K562 (cell line): ENCODE measurements around the gene GPR32. TPM values are rescaled to one million over a fixed set of nuclear protein-coding genes. Genes with fewer than 3 reads are reported as not detected.
A peak's percentile ranks its signal among the peaks of the same experiment; 100 is the strongest.

ENCODE experiments used
- ATAC-seq: fragments of 200-7000 bp; cut with Tn5 transposase; 3 replicates; pipeline ENCODE4 v1.9.1; 2020; ENCODE audit warnings: moderate library complexity
- BruUV-seq: library from RNA; stranded (reverse); fragments of 400-500 nt; replicated peaks from 2 replicates; lab custom pipeline; 2021; lab: Mats Ljungman, UMichigan
- CTCF ChIA-PET: fragments of 300-600 bp; formaldehyde crosslinking; extraction: SDS; loops from one replicate; lab custom pipeline; 2021; ENCODE audit warnings: low intra/inter-chr PET ratio; lab: Yijun Ruan, JAX
- POLR2A ChIA-PET: fragments of 300-600, 350-650 bp; sonication (Branson Sonifier 250); formaldehyde crosslinking; extraction: SDS; loops from one replicate; lab custom pipeline; 2021; ENCODE audit warnings: antibody characterized with exemption, inconsistent platforms; lab: Yijun Ruan, JAX
- DNase-seq, 4 experiments: peaks; one replicate each; pipeline versions ENCODE4 v3.0.0 to v3.0.0-alpha.2; 2011 to 2018; ENCODE audit warnings: low spot score in 3 of 4, mixed read lengths in 3 of 4; ENCODE audit errors: extremely low read depth in 1 of 4
- FAIRE-seq: peaks from 2 replicates; lab custom pipeline; 2011; peaks lifted over from hg19 to GRCh38; lab: Jason Lieb, UNC
- H2AFZ ChIP-seq: 2 replicates; pipeline ENCODE4 v1.6.0; 2011; ENCODE audit warnings: low read depth, low read length, control low read depth, inconsistent platforms
- H3K27ac ChIP-seq: fragments of 200-600 bp; 3 replicates; pipeline ENCODE4 v1.8.0; 2011; ENCODE audit warnings: low read depth, mild to moderate bottlenecking, control low read depth, inconsistent platforms, low read length, moderate library complexity, mixed read lengths; ENCODE audit errors: extremely low read depth
- H3K27me3 ChIP-seq, 2 experiments: fragments of 300-600 bp in 1 of 2; 2 replicates in 1 of 2; 3 replicates in 1 of 2; pipeline versions ENCODE4 v1.6.0 to v1.8.0; 2011; ENCODE audit warnings: inconsistent platforms in 2 of 2, low read length in 2 of 2, mild to moderate bottlenecking in 1 of 2, mixed read lengths in 1 of 2, moderate library complexity in 1 of 2; ENCODE audit not compliant: control insufficient read depth in 2 of 2, insufficient read depth in 2 of 2
- H3K36me3 ChIP-seq: fragments of 300-600 bp; 3 replicates; pipeline ENCODE4 v1.8.0; 2011; ENCODE audit warnings: mild to moderate bottlenecking, low read length, inconsistent platforms; ENCODE audit not compliant: control insufficient read depth, insufficient read depth
- H3K4me1 ChIP-seq, 2 experiments: fragments of 200-600 bp in 1 of 2; replicated peaks in 1 of 2; 2 replicates in 1 of 2; 3 replicates in 1 of 2; pipeline versions ENCODE4 v1.5.1 to v1.8.0; 2011; ENCODE audit warnings: inconsistent platforms in 2 of 2, low read length in 2 of 2, mild to moderate bottlenecking in 1 of 2, mixed read lengths in 1 of 2, moderate library complexity in 1 of 2; ENCODE audit not compliant: control insufficient read depth in 2 of 2, insufficient read depth in 2 of 2
- H3K4me2 ChIP-seq: 2 replicates; pipeline ENCODE4 v1.6.1; 2011; ENCODE audit warnings: low read length, control low read depth, inconsistent platforms, mixed read lengths; ENCODE audit not compliant: insufficient read depth
- H3K4me3 ChIP-seq: fragments of 200-600 bp; sonication (generic), shearing (Covaris generic); 2 replicates; pipeline ENCODE4 v1.5.1; 2016; ENCODE audit warnings: control low read depth, inconsistent platforms
- H3K79me2 ChIP-seq: fragments of 200-600 bp; 3 replicates; pipeline ENCODE4 v1.8.0; 2011; ENCODE audit warnings: low read length, inconsistent platforms; ENCODE audit not compliant: control insufficient read depth, insufficient read depth
- H3K9ac ChIP-seq, 2 experiments: 2 replicates each; pipeline versions ENCODE4 v1.6.0 to v1.6.1; 2011; ENCODE audit warnings: low read depth in 2 of 2, low read length in 2 of 2, control low read depth in 1 of 2, inconsistent platforms in 1 of 2, mild to moderate bottlenecking in 1 of 2, mixed read lengths in 1 of 2; ENCODE audit not compliant: insufficient read depth in 1 of 2
- H3K9me1 ChIP-seq: one replicate; pipeline ENCODE4 v1.6.0; 2011; ENCODE audit warnings: inconsistent platforms, mild to moderate bottlenecking, low read length, moderate library complexity; ENCODE audit not compliant: control insufficient read depth, insufficient read depth
- H3K9me3 ChIP-seq: replicated peaks from 2 replicates; pipeline ENCODE4 v1.5.1; 2011; ENCODE audit warnings: low read depth, low read length, inconsistent platforms; ENCODE audit not compliant: control insufficient read depth, insufficient read depth
- H4K20me1 ChIP-seq: replicated peaks from 2 replicates; pipeline ENCODE4 v1.6.1; 2011; ENCODE audit warnings: low read length, inconsistent platforms, mixed read lengths; ENCODE audit not compliant: control insufficient read depth, insufficient read depth
- ARID4B ChIP-seq: sonication (generic); formaldehyde crosslinking; IDR thresholded peaks from 2 replicates; pipeline ENCODE4 v1.8.0; 2022; ENCODE audit warnings: mild to moderate bottlenecking, missing genetic modification reagents
- REST ChIP-seq, 2 experiments: fragments of 450-650 bp; formaldehyde crosslinking in 1 of 2; IDR thresholded peaks; 2 replicates each; pipeline versions ENCODE4 v1.4.0 to v1.6.1; 2014 to 2020; ENCODE audit warnings: mild to moderate bottlenecking in 2 of 2, borderline replicate concordance in 1 of 2, low read depth in 1 of 2
- STAT5A ChIP-seq: IDR thresholded peaks from 2 replicates; pipeline ENCODE4 v1.6.1; 2012; ENCODE audit warnings: low read length, inconsistent platforms, borderline replicate concordance
- ZNF395 ChIP-seq: fragments of 200-800 bp; sonication (Bioruptor generic); IDR thresholded peaks from 2 replicates; pipeline ENCODE4 v1.6.1; 2017; ENCODE audit warnings: missing genetic modification characterization, missing compliant biosample characterization
- ZNF57 ChIP-seq: fragments of 450-650 bp; formaldehyde crosslinking; IDR thresholded peaks from 2 replicates; pipeline ENCODE4 v1.4.0; 2020; ENCODE audit warnings: mild to moderate bottlenecking, moderate library complexity
- ZNF785 ChIP-seq: fragments of 250-450 bp; sonication (Bioruptor Pico); IDR thresholded peaks from 2 replicates; pipeline ENCODE4 v1.4.0; 2020; ENCODE audit warnings: mild to moderate bottlenecking
- WGBS: fragments of 100-300 bp; shearing (Covaris generic); methylation state at CpG from one replicate; pipeline ENCODE4 v1.1.6; 2016; ENCODE audit warnings: low coverage, mixed read lengths; ENCODE audit not compliant: insufficient coverage; ENCODE audit errors: missing lambda C conversion rate; 5-methylcytosine and 5-hydroxymethylcytosine counted together
- in situ Hi-C: fragments of 300-500 bp; cut with MboI; formaldehyde crosslinking; loops from 4 replicates; pipeline ENCODE4 v1.15.0; 2018; ENCODE audit warnings: inconsistent platforms, mixed read lengths
- intact Hi-C: fragments of 100-400 bp; cut with micrococcal nuclease; formaldehyde crosslinking; loops from 2 replicates; pipeline ENCODE4 v1.14.2; 2022
- polyA plus RNA-seq, 8 experiments: library from polyadenylated mRNA; depleted of rRNA in 4 of 8; stranded (reverse) in 5 of 8; unstranded in 3 of 8; fragments of >200 nt; fragmentation: Nextera tagmentation in 2 of 8; fragmentation: Illumina TruSeq in 1 of 8; extraction: Ambion mirVana in 2 of 8; extraction: Trizol in 1 of 8; gene quantifications; 2 replicates each; pipeline versions ENCODE4 v1.2.1 to v1.2.3, GENCODE V29; 2011 to 2014; ENCODE audit warnings: inconsistent platforms in 1 of 8, missing spikeins in 1 of 8
- total RNA-seq, 7 experiments: library from RNA; depleted of rRNA in 6 of 7; stranded (reverse); fragments of >200 nt in 6 of 7; fragmentation: Illumina TruSeq in 2 of 7; extraction: Trizol in 2 of 7; gene quantifications; 2 replicates each; pipeline versions ENCODE4 v1.2.1 to v1.2.3, GENCODE V29; 2011 to 2021; ENCODE audit warnings: low replicate concordance in 1 of 7

GPR32 gene
- total and polyA plus RNA-seq, 9 of the 15 experiments (the other 6 are each of a cell fraction or from before 2014, with no cell fraction given) = not detected

- no TSS peak for BruUV-seq
- Histone ChIP-seq H3K4me3 (no peak overlapping the region), H2AFZ (no peak overlapping the region), H3K36me3 (peaks cover 31% of the 10 kb centered on the region; the same call in 2 of the 3 replicates), H3K79me2 (no peaks in the 10 kb centered on the region), H3K4me2 (no peak overlapping the region), H3K4me1 (peaks cover 7 to 55% of the 10 kb centered on the region in 2 experiments; a peak in 4 of 5 replicates), H3K27me3 (no peaks in the 10 kb centered on the region), H3K9me1 (peaks cover 15% of the 10 kb centered on the region), H4K20me1 (peaks cover 35% of the 10 kb centered on the region), H3K9ac (peak overlapping the region in 1 of 2 experiments; percentile 12; a peak in 1 of 4 replicates), H3K27ac (no peak overlapping the region), H3K9me3 (no peaks in the 10 kb centered on the region)
- CTCF ChIA-PET = interaction anchor here (0.7 to 1.8 kb wide), 3 partner anchors 77 to 381 kb away, joined by 3 to 4 read pairs (median 4); no protein-coding TSS in a partner anchor
- no peak for ATAC-seq
- DNase-seq = peak in 1 of 4 experiments; percentile 28
- intact Hi-C loops = loop anchor here (1.0 to 2.0 kb wide), 2 partner anchors 77 to 129 kb away; no protein-coding TSS in a partner anchor
- POLR2A ChIA-PET = interaction anchor here (0.6 to 3.7 kb wide), 11 partner anchors 10 to 155 kb away, joined by 3 to 58 read pairs (median 4); no protein-coding TSS in a partner anchor
- 51% methylated on average over 9 of the region's 11 CpGs for WGBS
- in situ Hi-C loops = loop anchor here (5.0 kb wide), 2 partner anchors 79 to 124 kb away; partner anchors contain the start of gene KLK2
- FAIRE-seq = no peak
- TF ChIP-seq ZNF395 (CRISPR knock-in tag) (no peak), ZNF57 (CRISPR knock-in tag) (no peak), STAT5A (no peak), ARID4B (0 out of 2 replicates have a peak, but pooled peaks have one; percentile 27), ZNF785 (CRISPR knock-in tag) (no peak), REST (IDR thresholded peaks at IDR 0.05; ENCODE audit: borderline replicate concordance) (no peak), REST (CRISPR knock-in tag; IDR thresholded peaks at IDR 0.05; ENCODE audit: low read depth) (no peak)
Measured at GRCh38 chr19:50793558-50794065, 23.3 kb downstream of the GPR32 start.
